Measurements from ENCODE around the gene VPS54.

VPS54 gene

GRCh38 chr2:63902149-63902548 is 117.1 kb downstream of the VPS54 start:
- Histone ChIP-seq H3K4me3 (replicated peaks; ENCODE audit: insufficient read depth, low read length) (no peak overlapping the region), H3K27ac (replicated peaks) (no peak overlapping the region), H3K27me3 (ENCODE audit: insufficient read depth, poor library complexity, severe bottlenecking) (no peaks in the 10 kb centered on the region)
- no peak for TF ChIP-seq POLR2AphosphoS5 (IDR thresholded peaks at IDR 0.05; ENCODE audit: low read depth)
- no peak for TF ChIP-seq SPI1 (IDR thresholded peaks at IDR 0.05; ENCODE audit: borderline replicate concordance, low read depth)
- TF ChIP-seq REST (IDR thresholded peaks at IDR 0.05; ENCODE audit: insufficient replicate concordance, low read depth) = no peak
- TF ChIP-seq GABPA (IDR thresholded peaks at IDR 0.05; ENCODE audit: low read depth) = no peak
- no peak for TF ChIP-seq CTCF (IDR thresholded peaks at IDR 0.05; ENCODE audit: insufficient read depth, low read length)
- DNase-seq (ENCODE audit: low read depth in 1 of 2, low spot score in 1 of 2) = no peak

- DNase-seq (ENCODE audit: low read depth in 1 of 2, low spot score in 1 of 2) = no peak
- Histone ChIP-seq H3K27ac (replicated peaks) (no peak overlapping the region), H3K4me3 (replicated peaks; ENCODE audit: insufficient read depth, low read length) (no peak overlapping the region), H3K27me3 (ENCODE audit: insufficient read depth, poor library complexity, severe bottlenecking) (no peaks in the 10 kb centered on the region)
- TF ChIP-seq CTCF (IDR thresholded peaks at IDR 0.05; ENCODE audit: insufficient read depth, low read length) = no peak
- TF ChIP-seq POLR2AphosphoS5 (IDR thresholded peaks at IDR 0.05; ENCODE audit: low read depth) = no peak
- no peak for TF ChIP-seq REST (IDR thresholded peaks at IDR 0.05; ENCODE audit: insufficient replicate concordance, low read depth)
- TF ChIP-seq GABPA (IDR thresholded peaks at IDR 0.05; ENCODE audit: low read depth) = no peak
- TF ChIP-seq SPI1 (IDR thresholded peaks at IDR 0.05; ENCODE audit: borderline replicate concordance, low read depth) = no peak
Observed at GRCh38 chr2:63899639-63900038, 119.6 kb downstream of the VPS54 start.

GRCh38 chr2:63898839-63899238 is 120.4 kb downstream of the VPS54 start:
- TF ChIP-seq SPI1 (IDR thresholded peaks at IDR 0.05; ENCODE audit: borderline replicate concordance, low read depth) (no peak), POLR2AphosphoS5 (IDR thresholded peaks at IDR 0.05; ENCODE audit: low read depth) (no peak), REST (IDR thresholded peaks at IDR 0.05; ENCODE audit: insufficient replicate concordance, low read depth) (no peak), CTCF (IDR thresholded peaks at IDR 0.05; ENCODE audit: insufficient read depth, low read length) (no peak), GABPA (IDR thresholded peaks at IDR 0.05; ENCODE audit: low read depth) (no peak)
- Histone ChIP-seq H3K27ac (replicated peaks) (no peak overlapping the region), H3K4me3 (replicated peaks; ENCODE audit: insufficient read depth, low read length) (no peak overlapping the region), H3K27me3 (ENCODE audit: insufficient read depth, poor library complexity, severe bottlenecking) (no peaks in the 10 kb centered on the region)
- DNase-seq (ENCODE audit: low read depth in 1 of 2, low spot score in 1 of 2) = no peak

Measured in HL-60 (cell line).